Activated CD8-positive, alpha-beta memory T cell treated with anti-CD3 and anti-CD28 coated beads, Interleukin-2, amount 50 U/mL, for 1 hour (primary cell): ENCODE results near the gene NKAIN2.

Source experiments
- DNase-seq: peaks from one replicate; pipeline ENCODE4 v3.0.0-alpha.2; 2020; ENCODE audit errors: extremely low read depth

Gene NKAIN2

GRCh38 chr6:124567401-124567800, 763.7 kb downstream of the NKAIN2 start:
- no peak for DNase-seq

DNA sequence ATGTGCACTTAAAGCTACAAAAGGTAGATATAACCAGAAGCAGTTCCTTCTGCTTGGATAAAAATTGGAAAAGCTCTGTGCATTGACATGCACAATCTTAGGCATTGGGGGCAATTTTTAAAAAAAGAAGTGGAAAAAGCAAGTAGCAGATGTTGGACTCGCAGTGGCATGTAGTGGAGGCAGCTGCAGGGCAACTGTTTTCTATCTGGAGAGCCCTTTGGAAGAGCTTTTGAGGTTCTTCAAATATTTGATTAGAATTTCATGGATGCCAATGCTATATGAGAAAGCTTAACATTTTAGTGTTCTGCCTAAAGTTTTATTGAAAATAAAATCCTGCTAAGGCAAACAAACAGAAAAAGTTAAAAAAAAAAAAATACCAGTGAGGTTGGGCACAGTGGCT, 770.3 kb downstream of the NKAIN2 start:
- DNase-seq: no peak

DNA sequence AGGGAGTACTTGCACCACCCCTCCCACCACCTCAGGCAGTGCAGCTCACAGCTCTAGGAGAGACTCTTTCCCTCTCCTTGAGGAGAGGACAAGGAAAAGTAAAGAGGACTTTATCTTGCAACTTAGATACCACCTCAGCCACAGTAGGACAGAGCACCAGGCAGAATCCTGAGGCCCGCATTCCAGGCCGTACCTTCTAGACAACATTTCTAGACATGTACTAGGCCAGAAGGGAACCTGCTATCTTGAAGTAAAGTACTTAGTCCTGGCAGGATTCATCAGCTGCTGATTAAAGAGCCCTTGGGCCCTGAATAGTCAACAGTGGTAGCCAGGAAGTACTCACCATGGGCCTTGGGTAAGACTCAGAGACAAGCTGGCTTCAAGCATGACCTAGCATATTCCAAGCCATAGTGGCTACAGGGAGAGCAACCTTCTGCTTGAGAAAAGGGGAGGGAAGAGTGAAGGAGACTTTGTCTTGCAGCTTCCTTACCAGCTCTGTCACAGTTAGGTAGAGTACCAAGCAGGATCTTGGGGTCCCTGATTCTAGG, 774.1 kb downstream of the NKAIN2 start:
- no peak for DNase-seq

GRCh38 chr6:124590001-124590400, 786.3 kb downstream of the NKAIN2 start:
- DNase-seq: no peak

DNA sequence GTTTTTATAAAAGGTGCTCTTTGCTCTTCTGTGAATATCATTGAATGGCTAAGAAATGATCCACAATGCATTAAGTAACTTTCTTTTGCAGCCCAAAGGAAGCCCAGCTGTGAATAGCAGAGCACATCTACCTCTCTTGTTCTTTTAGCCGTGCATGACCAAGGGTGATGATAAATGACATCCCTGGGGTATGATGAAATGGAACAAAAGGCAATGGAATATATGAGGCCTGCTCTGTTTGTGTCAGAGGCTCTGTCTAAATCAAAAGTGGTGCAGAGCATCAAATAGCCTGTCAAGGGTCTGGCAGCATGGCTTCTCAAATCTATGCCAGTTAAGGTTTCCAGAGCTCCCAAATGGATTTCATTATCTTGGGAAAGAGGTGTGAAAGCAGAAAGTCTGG, 796.0 kb downstream of the NKAIN2 start:
- no peak for DNase-seq

GRCh38 chr6:124604719-124605118, 801.1 kb downstream of the NKAIN2 start:
- no peak for DNase-seq

GRCh38 chr6:124607119-124607627, 803.5 kb downstream of the NKAIN2 start:
- DNase-seq: no peak

DNA sequence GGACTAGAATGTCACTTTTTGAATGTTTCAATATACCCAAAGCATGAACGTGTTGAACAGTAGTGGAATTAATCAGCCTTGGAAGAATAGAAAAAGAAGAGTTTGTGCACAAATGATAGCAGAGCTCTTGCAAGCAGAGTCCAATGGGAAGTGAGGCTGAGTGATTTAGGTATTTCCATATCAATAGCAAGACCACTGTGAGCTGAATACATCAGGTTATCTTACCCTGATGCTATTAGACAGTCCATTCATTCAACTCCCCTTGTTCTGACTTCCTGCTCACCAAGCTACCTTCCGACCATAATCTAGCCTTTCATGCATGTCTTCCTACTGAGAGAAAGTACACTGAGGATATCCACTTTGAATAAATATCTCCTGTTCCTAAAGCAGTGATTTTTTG, 809.4 kb downstream of the NKAIN2 start:
- DNase-seq: no peak

DNA sequence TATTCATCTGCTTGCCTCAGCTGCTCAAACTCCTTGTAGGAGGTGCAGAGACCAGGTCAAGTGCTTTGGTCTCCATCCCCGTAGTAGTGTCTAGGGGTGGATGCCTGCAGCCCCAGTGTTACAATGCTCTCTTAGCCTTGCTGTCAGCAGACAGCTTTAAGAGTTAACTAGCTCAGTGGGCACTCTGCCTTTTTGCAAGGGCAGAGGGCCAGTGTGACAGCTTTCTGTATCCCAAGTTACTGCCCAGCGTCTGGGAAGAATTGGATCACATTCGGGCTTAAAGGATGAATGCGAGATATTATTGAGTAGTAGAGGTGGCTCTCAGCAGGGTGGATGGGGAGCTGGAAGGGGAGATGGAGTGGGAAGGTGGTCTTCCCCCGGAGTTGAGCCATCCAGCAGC, 818.7 kb downstream of the NKAIN2 start:
- DNase-seq: no peak

GRCh38 chr6:124633655-124634054, 830.0 kb downstream of the NKAIN2 start:
- DNase-seq: no peak

DNA sequence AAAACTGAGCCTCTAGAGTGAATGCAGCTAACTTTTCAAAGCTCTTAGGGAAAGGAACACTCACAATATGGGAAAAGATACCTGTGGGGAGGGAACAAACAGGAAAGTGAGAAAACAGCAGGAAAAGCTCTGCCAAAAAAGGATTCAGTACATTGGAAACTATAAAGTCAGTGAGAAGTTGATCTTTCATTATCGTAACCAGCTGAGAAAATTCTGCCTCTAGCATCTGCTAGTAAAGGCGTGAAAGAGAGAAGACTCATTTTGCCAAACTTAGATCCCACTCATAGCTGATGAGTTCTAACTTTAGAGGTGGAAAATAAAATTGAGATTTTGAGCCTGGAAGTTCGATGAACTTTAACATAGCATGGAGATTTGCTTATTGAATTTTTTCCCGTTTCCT, 836.8 kb downstream of the NKAIN2 start:
- DNase-seq: no peak

DNA sequence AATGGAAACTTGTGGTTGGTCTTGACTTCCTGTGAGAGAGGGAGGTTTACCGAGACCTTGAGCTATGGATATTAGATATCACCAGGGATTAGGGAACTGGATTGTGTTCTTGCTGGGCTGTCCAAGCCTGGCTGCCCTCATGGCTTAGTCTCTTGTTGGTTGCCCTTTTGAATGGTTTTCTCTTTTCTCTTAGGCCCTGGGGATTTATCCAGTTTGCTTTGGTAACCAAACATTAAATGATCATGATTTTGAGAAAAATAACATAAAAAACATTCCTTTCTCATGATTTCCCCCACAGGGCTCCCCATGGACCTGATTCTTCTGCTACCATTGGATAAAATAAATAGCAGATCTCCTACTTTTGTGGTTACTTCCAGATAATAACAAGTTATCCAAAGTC, 852.2 kb downstream of the NKAIN2 start:
- no peak for DNase-seq

GRCh38 chr6:124658053-124658452, 854.4 kb downstream of the NKAIN2 start:
- no peak for DNase-seq

DNA sequence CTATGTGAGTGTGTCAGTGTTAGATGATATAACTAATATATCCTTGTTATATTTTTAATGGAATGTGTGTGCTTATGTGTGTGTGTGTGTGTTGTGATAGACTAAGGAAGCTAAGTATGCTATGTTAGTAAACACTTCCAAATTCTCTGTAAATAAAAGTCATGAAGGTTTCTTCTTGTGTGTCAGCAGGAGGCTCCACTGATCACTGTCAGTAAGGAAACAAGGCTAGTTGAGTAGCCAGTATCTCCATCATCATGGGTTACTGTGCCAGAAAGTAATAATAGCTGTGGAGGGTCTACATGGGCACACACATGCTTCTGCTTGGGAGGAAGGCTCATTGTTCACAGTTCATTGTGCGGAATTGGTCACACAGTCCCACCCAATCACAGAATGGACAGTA, 855.8 kb downstream of the NKAIN2 start:
- DNase-seq: no peak

- DNase-seq: no peak
These were observed 856.5 kb downstream of the NKAIN2 start for GRCh38 chr6:124660185-124660584.

DNA sequence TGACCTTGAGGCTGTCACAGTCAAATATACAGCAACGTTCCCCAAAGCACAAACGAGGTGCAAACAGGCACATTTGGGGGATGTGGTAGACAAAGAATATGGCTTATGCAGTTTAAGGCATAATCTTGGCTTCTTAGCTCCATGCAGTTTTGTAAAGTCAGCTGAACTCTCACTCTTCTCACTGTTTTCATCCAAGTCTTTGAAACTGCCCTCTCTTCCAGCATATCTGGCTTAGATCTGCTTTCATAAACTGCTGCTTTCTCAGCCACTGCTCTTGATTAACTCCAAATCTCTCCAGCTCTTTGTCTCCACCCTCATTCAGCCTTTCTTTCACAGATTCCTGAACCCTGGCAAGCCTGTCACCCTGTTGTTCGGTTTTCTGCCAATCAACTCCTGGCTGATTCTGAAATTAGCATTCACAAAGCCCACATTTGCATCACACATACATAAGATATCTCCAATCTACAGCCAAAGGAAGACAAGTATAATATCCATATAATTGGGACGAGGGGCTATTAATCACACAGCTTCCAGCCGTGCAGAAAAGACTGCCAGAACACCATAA, 857.5 kb downstream of the NKAIN2 start:
- no peak for DNase-seq

GRCh38 chr6:124668028-124668427, 864.4 kb downstream of the NKAIN2 start:
- no peak for DNase-seq

DNA sequence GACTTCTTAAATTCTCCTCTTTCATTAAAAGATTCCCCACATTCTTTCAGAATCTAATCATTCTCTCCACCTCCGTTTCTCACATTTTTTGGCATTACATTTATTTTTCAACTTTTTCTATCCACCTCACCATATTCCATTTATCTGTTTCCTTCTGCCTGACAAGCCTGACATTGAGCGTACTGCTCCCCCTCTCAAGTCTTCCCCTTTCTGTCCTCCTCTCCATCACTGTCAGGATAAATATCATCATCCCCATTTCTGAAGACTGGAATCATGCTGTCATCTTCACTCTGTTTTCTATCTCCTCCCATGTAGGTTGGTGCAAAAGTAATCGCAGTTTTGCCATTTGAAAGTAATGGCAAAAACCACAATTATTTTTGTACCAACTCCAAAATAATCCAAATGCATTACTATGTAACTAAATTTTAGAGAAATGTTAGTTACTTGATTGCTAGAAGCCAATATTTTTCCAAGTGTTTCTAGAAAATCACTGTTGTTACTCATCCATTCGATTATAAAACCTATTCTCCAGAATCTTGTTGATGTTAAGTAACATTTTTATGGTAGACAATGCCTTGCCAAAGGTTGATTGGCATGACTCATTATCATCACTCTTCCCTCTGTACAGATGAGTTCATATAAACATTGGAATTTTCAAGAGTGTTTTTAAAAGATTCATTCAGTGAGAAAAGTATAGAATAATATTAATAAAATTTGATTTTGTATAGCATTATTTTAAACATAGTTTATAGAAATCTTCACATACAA, 866.2 kb downstream of the NKAIN2 start:
- DNase-seq: no peak

DNA sequence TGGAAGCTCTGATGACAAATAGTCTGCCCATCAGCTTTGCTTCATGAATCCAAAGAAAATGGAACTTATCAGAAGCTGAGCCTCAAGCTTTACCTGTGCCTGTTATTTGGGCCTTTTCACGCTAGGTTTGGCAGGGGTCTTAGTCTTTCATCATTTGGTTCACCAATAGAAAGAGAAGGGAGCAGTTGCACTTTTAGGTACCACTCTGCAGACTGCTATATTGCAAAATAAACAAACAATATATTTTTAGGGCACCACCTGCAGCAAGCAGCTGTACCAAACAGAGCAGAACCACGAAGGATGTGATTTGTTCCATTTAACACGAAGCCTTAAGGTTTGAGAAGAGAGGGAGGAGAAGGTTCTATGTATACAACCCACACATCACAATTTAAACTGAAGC, 867.1 kb downstream of the NKAIN2 start:
- DNase-seq: no peak

DNA sequence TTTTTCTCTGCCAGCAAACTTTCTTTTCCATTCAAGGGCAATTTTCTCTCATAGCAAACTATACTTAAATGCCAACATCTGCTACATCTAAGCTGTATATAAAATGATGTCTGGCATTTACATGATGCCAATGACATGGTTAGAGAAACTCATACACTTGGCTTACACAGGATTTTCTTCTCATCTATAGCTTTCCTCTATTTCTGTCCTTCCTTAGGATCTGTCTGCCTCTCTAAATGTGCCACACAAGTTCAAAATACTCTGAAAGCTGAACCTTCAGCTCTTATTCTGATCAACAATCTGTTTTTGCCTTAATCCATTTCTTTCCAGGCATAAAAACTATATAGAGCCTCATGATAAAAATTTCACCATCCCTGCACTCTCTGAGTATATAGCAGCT, 867.7 kb downstream of the NKAIN2 start:
- no peak for DNase-seq

- DNase-seq: no peak
These were observed 870.4 kb downstream of the NKAIN2 start for GRCh38 chr6:124674042-124674441.

DNA sequence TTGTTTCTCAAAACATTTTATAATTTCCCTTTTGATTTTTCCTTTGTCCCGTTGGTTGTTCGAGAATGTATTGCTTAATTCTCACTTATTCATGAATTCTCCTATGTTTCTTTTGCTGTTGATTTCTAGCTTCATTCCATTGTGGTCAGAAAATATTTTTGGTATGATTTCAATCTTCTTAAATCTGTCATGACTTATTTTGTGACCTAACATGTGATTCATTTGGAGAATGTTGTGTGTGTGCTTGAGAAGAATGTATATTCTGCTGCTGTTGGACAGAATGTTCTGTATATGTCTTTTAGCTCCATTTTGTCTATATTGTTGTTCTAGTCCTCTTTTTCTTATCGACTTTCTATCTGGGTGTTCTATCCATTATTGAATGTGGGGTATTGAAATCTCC, 872.4 kb downstream of the NKAIN2 start:
- no peak for DNase-seq

DNA sequence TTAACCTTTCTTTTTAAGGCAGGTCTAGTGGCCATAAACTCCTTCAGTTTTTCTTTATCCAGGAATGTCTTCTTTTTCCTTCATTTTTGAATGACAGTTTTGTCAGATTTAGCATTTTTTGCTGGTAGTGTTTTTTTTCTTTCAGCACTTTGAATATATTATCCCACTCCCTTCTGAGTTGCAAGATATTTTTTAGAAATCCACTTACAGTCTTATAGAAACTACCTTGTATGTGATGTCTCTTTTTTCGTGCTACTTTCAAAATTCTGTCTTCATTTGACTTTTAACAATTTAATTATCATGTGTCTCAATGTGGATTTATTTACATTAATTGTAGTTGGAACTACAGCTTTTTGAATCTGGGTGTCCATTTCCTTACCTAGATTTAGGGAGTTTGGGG, 874.2 kb downstream of the NKAIN2 start:
- no peak for DNase-seq
